K562 (cell line): ENCODE data around the gene MUCL3. TPM values are rescaled to one million over a fixed set of nuclear protein-coding genes. Genes with fewer than 3 reads are reported as not detected.

Source experiments
- ATAC-seq: fragments of 200-7000 bp; cut with Tn5 transposase; 3 replicates; pipeline ENCODE4 v1.9.1; 2020; ENCODE audit warnings: moderate library complexity
- BruUV-seq: library from RNA; stranded (reverse); fragments of 400-500 nt; replicated peaks from 2 replicates; lab custom pipeline; 2021; lab: Mats Ljungman, UMichigan
- CTCF ChIA-PET: fragments of 300-600 bp; formaldehyde crosslinking; extraction: SDS; loops from one replicate; lab custom pipeline; 2021; ENCODE audit warnings: low intra/inter-chr PET ratio; lab: Yijun Ruan, JAX
- POLR2A ChIA-PET: fragments of 300-600, 350-650 bp; sonication (Branson Sonifier 250); formaldehyde crosslinking; extraction: SDS; loops from one replicate; lab custom pipeline; 2021; ENCODE audit warnings: antibody characterized with exemption, inconsistent platforms; lab: Yijun Ruan, JAX
- DNase-seq, 4 experiments: peaks; one replicate each; pipeline versions ENCODE4 v3.0.0 to v3.0.0-alpha.2; 2011 to 2018; ENCODE audit warnings: low spot score in 3 of 4, mixed read lengths in 3 of 4; ENCODE audit errors: extremely low read depth in 1 of 4
- FAIRE-seq: peaks from 2 replicates; lab custom pipeline; 2011; peaks lifted over from hg19 to GRCh38; lab: Jason Lieb, UNC
- H2AFZ ChIP-seq: 2 replicates; pipeline ENCODE4 v1.6.0; 2011; ENCODE audit warnings: low read depth, low read length, control low read depth, inconsistent platforms
- H3K27ac ChIP-seq: fragments of 200-600 bp; 3 replicates; pipeline ENCODE4 v1.8.0; 2011; ENCODE audit warnings: low read depth, mild to moderate bottlenecking, control low read depth, inconsistent platforms, low read length, moderate library complexity, mixed read lengths; ENCODE audit errors: extremely low read depth
- H3K27me3 ChIP-seq, 2 experiments: fragments of 300-600 bp in 1 of 2; 2 replicates in 1 of 2; 3 replicates in 1 of 2; pipeline versions ENCODE4 v1.6.0 to v1.8.0; 2011; ENCODE audit warnings: inconsistent platforms in 2 of 2, low read length in 2 of 2, mild to moderate bottlenecking in 1 of 2, mixed read lengths in 1 of 2, moderate library complexity in 1 of 2; ENCODE audit not compliant: control insufficient read depth in 2 of 2, insufficient read depth in 2 of 2
- H3K36me3 ChIP-seq: fragments of 300-600 bp; 3 replicates; pipeline ENCODE4 v1.8.0; 2011; ENCODE audit warnings: mild to moderate bottlenecking, low read length, inconsistent platforms; ENCODE audit not compliant: control insufficient read depth, insufficient read depth
- H3K4me1 ChIP-seq, 2 experiments: fragments of 200-600 bp in 1 of 2; replicated peaks in 1 of 2; 2 replicates in 1 of 2; 3 replicates in 1 of 2; pipeline versions ENCODE4 v1.5.1 to v1.8.0; 2011; ENCODE audit warnings: inconsistent platforms in 2 of 2, low read length in 2 of 2, mild to moderate bottlenecking in 1 of 2, mixed read lengths in 1 of 2, moderate library complexity in 1 of 2; ENCODE audit not compliant: control insufficient read depth in 2 of 2, insufficient read depth in 2 of 2
- H3K4me2 ChIP-seq: 2 replicates; pipeline ENCODE4 v1.6.1; 2011; ENCODE audit warnings: low read length, control low read depth, inconsistent platforms, mixed read lengths; ENCODE audit not compliant: insufficient read depth
- H3K4me3 ChIP-seq: fragments of 200-600 bp; sonication (generic), shearing (Covaris generic); 2 replicates; pipeline ENCODE4 v1.5.1; 2016; ENCODE audit warnings: control low read depth, inconsistent platforms
- H3K79me2 ChIP-seq: fragments of 200-600 bp; 3 replicates; pipeline ENCODE4 v1.8.0; 2011; ENCODE audit warnings: low read length, inconsistent platforms; ENCODE audit not compliant: control insufficient read depth, insufficient read depth
- H3K9ac ChIP-seq, 2 experiments: 2 replicates each; pipeline versions ENCODE4 v1.6.0 to v1.6.1; 2011; ENCODE audit warnings: low read depth in 2 of 2, low read length in 2 of 2, control low read depth in 1 of 2, inconsistent platforms in 1 of 2, mild to moderate bottlenecking in 1 of 2, mixed read lengths in 1 of 2; ENCODE audit not compliant: insufficient read depth in 1 of 2
- H3K9me1 ChIP-seq: one replicate; pipeline ENCODE4 v1.6.0; 2011; ENCODE audit warnings: inconsistent platforms, mild to moderate bottlenecking, low read length, moderate library complexity; ENCODE audit not compliant: control insufficient read depth, insufficient read depth
- H3K9me3 ChIP-seq: replicated peaks from 2 replicates; pipeline ENCODE4 v1.5.1; 2011; ENCODE audit warnings: low read depth, low read length, inconsistent platforms; ENCODE audit not compliant: control insufficient read depth, insufficient read depth
- H4K20me1 ChIP-seq: replicated peaks from 2 replicates; pipeline ENCODE4 v1.6.1; 2011; ENCODE audit warnings: low read length, inconsistent platforms, mixed read lengths; ENCODE audit not compliant: control insufficient read depth, insufficient read depth
- E2F3 ChIP-seq: fragments of 250-450 bp; sonication (Bioruptor Pico); IDR thresholded peaks from 2 replicates; pipeline ENCODE4 v1.4.0; 2020; ENCODE audit warnings: mild to moderate bottlenecking
- EP400 ChIP-seq: fragments of 450-650 bp; IDR thresholded peaks from 2 replicates; pipeline ENCODE4 v1.6.1; 2017; ENCODE audit warnings: antibody characterized with exemption, mild to moderate bottlenecking, moderate library complexity
- FOXM1 ChIP-seq, 2 experiments: fragments of 450-650 bp in 1 of 2; sonication (generic) in 1 of 2; formaldehyde crosslinking in 1 of 2; IDR thresholded peaks; 2 replicates each; pipeline versions ENCODE4 v1.6.1 to v1.9.0; 2017 to 2022; ENCODE audit warnings: low read depth in 2 of 2, mild to moderate bottlenecking in 2 of 2, missing genetic modification reagents in 1 of 2, moderate library complexity in 1 of 2
- PTTG1 ChIP-seq: fragments of 450-650 bp; IDR thresholded peaks from 2 replicates; pipeline ENCODE4 v1.6.1; 2016; ENCODE audit warnings: low read depth, mild to moderate bottlenecking, missing genetic modification characterization, missing compliant biosample characterization
- RBM39 ChIP-seq: fragments of 200-400 bp; formaldehyde crosslinking; optimal IDR thresholded peaks from 2 replicates; pipeline ENCODE3; 2018; ENCODE audit warnings: low read depth, low read length
- SRSF3 ChIP-seq: fragments of 200-400 bp; formaldehyde crosslinking; IDR thresholded peaks from 2 replicates; pipeline ENCODE4 v1.6.1; 2016; ENCODE audit warnings: mild to moderate bottlenecking, low read length, moderate library complexity; ENCODE audit not compliant: insufficient read depth
- ZNF280B ChIP-seq: fragments of 250-450 bp; sonication (Bioruptor Pico); IDR thresholded peaks from 2 replicates; pipeline ENCODE4 v1.5.1; 2021; ENCODE audit warnings: mild to moderate bottlenecking
- WGBS: fragments of 100-300 bp; shearing (Covaris generic); methylation state at CpG from one replicate; pipeline ENCODE4 v1.1.6; 2016; ENCODE audit warnings: low coverage, mixed read lengths; ENCODE audit not compliant: insufficient coverage; ENCODE audit errors: missing lambda C conversion rate; 5-methylcytosine and 5-hydroxymethylcytosine counted together
- in situ Hi-C: fragments of 300-500 bp; cut with MboI; formaldehyde crosslinking; loops from 4 replicates; pipeline ENCODE4 v1.15.0; 2018; ENCODE audit warnings: inconsistent platforms, mixed read lengths
- intact Hi-C: fragments of 100-400 bp; cut with micrococcal nuclease; formaldehyde crosslinking; loops from 2 replicates; pipeline ENCODE4 v1.14.2; 2022
- polyA plus RNA-seq, 8 experiments: library from polyadenylated mRNA; depleted of rRNA in 4 of 8; stranded (reverse) in 5 of 8; unstranded in 3 of 8; fragments of >200 nt; fragmentation: Nextera tagmentation in 2 of 8; fragmentation: Illumina TruSeq in 1 of 8; extraction: Ambion mirVana in 2 of 8; extraction: Trizol in 1 of 8; gene quantifications; 2 replicates each; pipeline versions ENCODE4 v1.2.1 to v1.2.3, GENCODE V29; 2011 to 2014; ENCODE audit warnings: inconsistent platforms in 1 of 8, missing spikeins in 1 of 8
- total RNA-seq, 7 experiments: library from RNA; depleted of rRNA in 6 of 7; stranded (reverse); fragments of >200 nt in 6 of 7; fragmentation: Illumina TruSeq in 2 of 7; extraction: Trizol in 2 of 7; gene quantifications; 2 replicates each; pipeline versions ENCODE4 v1.2.1 to v1.2.3, GENCODE V29; 2011 to 2021; ENCODE audit warnings: low replicate concordance in 1 of 7

Gene MUCL3
- total and polyA plus RNA-seq, 9 of the 15 experiments (the other 6 are each of a cell fraction or from before 2014, with no cell fraction given): 0.07 TPM; not detected in 8

GRCh38 chr6:30987304-30987703 is 46.5 kb downstream of the MUCL3 start:
- Histone ChIP-seq H3K4me1 (peaks cover 0 to 2% of the 10 kb centered on the region in 2 experiments; a peak in 2 of 5 replicates), H2AFZ (no peak overlapping the region), H3K4me3 (no peak overlapping the region), H3K27ac (no peak overlapping the region), H3K9me1 (no peaks in the 10 kb centered on the region), H3K79me2 (no peaks in the 10 kb centered on the region), H3K27me3 (peaks cover 33 to 63% of the 10 kb centered on the region in 2 experiments), H3K36me3 (no peaks in the 10 kb centered on the region), H3K9ac (no peak overlapping the region), H3K4me2 (no peak overlapping the region), H3K9me3 (no peaks in the 10 kb centered on the region), H4K20me1 (peaks cover 4% of the 10 kb centered on the region; the same call in 1 of the 2 replicates)
- intact Hi-C loops: no loop called here
- WGBS: 4% methylated on average over 5 of the region's 6 CpGs
- in situ Hi-C loops: no loop called here
- POLR2A ChIA-PET: interaction anchor here (1.1 kb wide), 1 partner anchor 10 kb away, joined by 3 read pairs; no protein-coding TSS in a partner anchor
- TF ChIP-seq SRSF3 (no peak), ZNF280B (no peak), RBM39 (no peak), FOXM1 (IDR thresholded peaks at IDR 0.05; ENCODE audit: low read depth) (no peak), FOXM1 (CRISPR knock-in tag; IDR thresholded peaks at IDR 0.05; ENCODE audit: low read depth) (no peak), EP400 (no peak), E2F3 (CRISPR knock-in tag) (no peak), PTTG1 (no peak)
- no peak for FAIRE-seq
- BruUV-seq: no TSS peak
- CTCF ChIA-PET: no interaction called here
- DNase-seq: no peak
- no peak for ATAC-seq
